ENCODE data around the gene VRK3.
"Not testable (repeated sequence)": the region's sequence is repeated elsewhere in the genome, so short reads cannot be mapped to it uniquely, and the experiment has no call there.

VRK3 gene

GRCh38 chr19:49953416-49953815, 71.8 kb downstream of the VRK3 start:
- TF ChIP-seq POLR2AphosphoS5 (IDR thresholded peaks at IDR 0.05; ENCODE audit: borderline replicate concordance, low read depth, low read length) (no peak), EZH2 (IDR thresholded peaks at IDR 0.05) (no peak), FOXP2 (optimal IDR thresholded peaks at IDR 0.05; ENCODE audit: control extremely low read depth, extremely low read length, insufficient read depth) (no peak)
- Histone ChIP-seq H3K9me3 (ENCODE audit: low read depth, low read length) (no peaks in the 10 kb centered on the region), H3K4me3 (no peak overlapping the region)

GRCh38 chr19:49952906-49953305, 72.3 kb downstream of the VRK3 start:
- H3K9me3 ChIP-seq (ENCODE audit: low read depth, low read length): no peaks in the 10 kb centered on the region
- no peak for DNase-seq (ENCODE audit: low read depth, low spot score)

More at GRCh38 chr19:49953416-49953815, 71.8 kb downstream of the VRK3 start:
- Histone ChIP-seq H3K36me3 (ENCODE audit: insufficient read depth, low read length) (no peaks in the 10 kb centered on the region), H3K9ac (ENCODE audit: insufficient read length) (no peak overlapping the region), H3K27ac (no peak overlapping the region)
- no peak for DNase-seq (ENCODE audit: low read depth, low spot score)

DNA sequence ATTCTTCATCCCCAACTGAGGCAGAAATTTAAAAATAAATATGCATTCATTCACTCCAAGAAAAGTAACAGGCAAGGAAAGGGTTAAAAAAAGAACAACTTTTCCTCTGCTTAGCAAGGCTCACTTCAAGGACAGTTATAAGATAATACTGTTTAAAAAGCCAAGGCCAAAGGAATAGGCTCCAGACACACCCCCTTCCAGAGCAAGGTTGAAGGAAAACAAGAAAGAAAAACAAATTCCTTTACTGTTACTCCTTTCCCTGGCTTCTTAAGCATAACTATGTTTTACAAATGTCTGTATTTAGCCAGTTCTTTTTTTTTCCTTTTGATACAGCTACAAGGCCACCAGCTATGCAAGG, 72.7 kb downstream of the VRK3 start:
- H3K4me3 ChIP-seq: no peak overlapping the region
- H3K27ac ChIP-seq: no peak overlapping the region
- DNase-seq (ENCODE audit: low read depth, low spot score): no peak
- no peaks in the 10 kb centered on the region for H3K9me3 ChIP-seq (ENCODE audit: low read depth, low read length)
- TF ChIP-seq POLR2AphosphoS5 (IDR thresholded peaks at IDR 0.05; ENCODE audit: borderline replicate concordance, low read depth, low read length) (no peak), EZH2 (IDR thresholded peaks at IDR 0.05) (no peak), FOXP2 (optimal IDR thresholded peaks at IDR 0.05; ENCODE audit: control extremely low read depth, extremely low read length, insufficient read depth) (no peak)
- H3K9ac ChIP-seq (ENCODE audit: insufficient read length): no peak overlapping the region
- H3K36me3 ChIP-seq (ENCODE audit: insufficient read depth, low read length): no peaks in the 10 kb centered on the region

More at GRCh38 chr19:49952906-49953305, 72.3 kb downstream of the VRK3 start:
- H3K36me3 ChIP-seq (ENCODE audit: insufficient read depth, low read length): no peaks in the 10 kb centered on the region
- H3K9ac ChIP-seq (ENCODE audit: insufficient read length): no peak overlapping the region
- no peak overlapping the region for H3K27ac ChIP-seq
- TF ChIP-seq EZH2 (IDR thresholded peaks at IDR 0.05): no peak
- no peak for TF ChIP-seq POLR2AphosphoS5 (IDR thresholded peaks at IDR 0.05; ENCODE audit: borderline replicate concordance, low read depth, low read length)
- no peak for TF ChIP-seq FOXP2 (optimal IDR thresholded peaks at IDR 0.05; ENCODE audit: control extremely low read depth, extremely low read length, insufficient read depth)
- H3K4me3 ChIP-seq: no peak overlapping the region

DNA sequence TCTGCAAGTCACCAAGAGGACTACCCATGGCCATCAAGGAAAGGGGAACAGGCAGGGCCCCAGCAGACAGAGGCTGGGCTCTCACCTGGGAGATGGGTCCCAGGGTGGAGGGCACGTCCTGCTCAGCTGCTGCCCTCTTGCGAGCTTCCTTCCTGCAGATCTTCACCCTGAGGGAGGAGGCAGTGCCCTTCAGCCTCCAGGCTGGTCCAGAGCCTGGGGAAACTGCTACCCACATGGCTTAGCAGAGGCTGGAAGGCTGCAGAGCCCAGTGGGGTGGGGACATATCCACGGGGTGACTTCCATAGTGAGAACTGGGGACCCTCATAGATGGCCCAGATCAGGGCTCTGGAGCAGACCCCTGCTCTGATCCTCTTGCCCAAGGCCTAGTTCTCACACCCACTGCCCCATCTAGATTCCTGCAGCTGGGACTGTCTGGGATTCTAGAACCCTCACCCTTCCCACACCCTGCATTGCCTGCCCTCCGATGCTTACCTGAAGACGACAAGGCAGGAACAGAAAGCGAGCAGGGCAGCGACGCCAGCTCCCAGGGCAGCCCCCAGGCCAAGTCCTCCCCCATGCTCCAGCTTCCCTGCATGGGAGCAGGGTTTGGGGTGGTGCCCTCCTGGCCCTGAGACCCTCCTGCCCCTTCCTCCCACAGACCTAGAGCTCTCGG, 73.2 kb downstream of the VRK3 start:
- Histone ChIP-seq H3K9ac (ENCODE audit: insufficient read length) (no peak overlapping the region), H3K9me3 (ENCODE audit: low read depth, low read length) (no peaks in the 10 kb centered on the region), H3K27ac (no peak overlapping the region), H3K36me3 (ENCODE audit: insufficient read depth, low read length) (no peaks in the 10 kb centered on the region), H3K4me3 (no peak overlapping the region)
- no peak for DNase-seq (ENCODE audit: low read depth, low spot score)
- TF ChIP-seq POLR2AphosphoS5 (IDR thresholded peaks at IDR 0.05; ENCODE audit: borderline replicate concordance, low read depth, low read length): no peak
- no peak for TF ChIP-seq EZH2 (IDR thresholded peaks at IDR 0.05)
- no peak for TF ChIP-seq FOXP2 (optimal IDR thresholded peaks at IDR 0.05; ENCODE audit: control extremely low read depth, extremely low read length, insufficient read depth)

GRCh38 chr19:49950956-49951526, 74.1 kb downstream of the VRK3 start:
- no peak for DNase-seq (ENCODE audit: low read depth, low spot score)
- TF ChIP-seq POLR2AphosphoS5 (IDR thresholded peaks at IDR 0.05; ENCODE audit: borderline replicate concordance, low read depth, low read length) (no peak), EZH2 (IDR thresholded peaks at IDR 0.05) (no peak), FOXP2 (optimal IDR thresholded peaks at IDR 0.05; ENCODE audit: control extremely low read depth, extremely low read length, insufficient read depth) (no peak)

GRCh38 chr19:49950590-49950948, 74.6 kb downstream of the VRK3 start:
- DNase-seq (ENCODE audit: low read depth, low spot score): no peak
- TF ChIP-seq EZH2 (IDR thresholded peaks at IDR 0.05) (no peak), FOXP2 (optimal IDR thresholded peaks at IDR 0.05; ENCODE audit: control extremely low read depth, extremely low read length, insufficient read depth) (no peak), POLR2AphosphoS5 (IDR thresholded peaks at IDR 0.05; ENCODE audit: borderline replicate concordance, low read depth, low read length) (no peak)
- no peak overlapping the region for H3K4me3 ChIP-seq
- no peaks in the 10 kb centered on the region for H3K9me3 ChIP-seq (ENCODE audit: low read depth, low read length)
- no peak overlapping the region for H3K27ac ChIP-seq
- no peaks in the 10 kb centered on the region for H3K36me3 ChIP-seq (ENCODE audit: insufficient read depth, low read length)
- H3K9ac ChIP-seq (ENCODE audit: insufficient read length): no peak overlapping the region

More at GRCh38 chr19:49950956-49951526, 74.1 kb downstream of the VRK3 start:
- Histone ChIP-seq H3K27ac (no peak overlapping the region), H3K9ac (ENCODE audit: insufficient read length) (no peak overlapping the region), H3K36me3 (ENCODE audit: insufficient read depth, low read length) (no peaks in the 10 kb centered on the region), H3K9me3 (ENCODE audit: low read depth, low read length) (no peaks in the 10 kb centered on the region), H3K4me3 (no peak overlapping the region)

DNA sequence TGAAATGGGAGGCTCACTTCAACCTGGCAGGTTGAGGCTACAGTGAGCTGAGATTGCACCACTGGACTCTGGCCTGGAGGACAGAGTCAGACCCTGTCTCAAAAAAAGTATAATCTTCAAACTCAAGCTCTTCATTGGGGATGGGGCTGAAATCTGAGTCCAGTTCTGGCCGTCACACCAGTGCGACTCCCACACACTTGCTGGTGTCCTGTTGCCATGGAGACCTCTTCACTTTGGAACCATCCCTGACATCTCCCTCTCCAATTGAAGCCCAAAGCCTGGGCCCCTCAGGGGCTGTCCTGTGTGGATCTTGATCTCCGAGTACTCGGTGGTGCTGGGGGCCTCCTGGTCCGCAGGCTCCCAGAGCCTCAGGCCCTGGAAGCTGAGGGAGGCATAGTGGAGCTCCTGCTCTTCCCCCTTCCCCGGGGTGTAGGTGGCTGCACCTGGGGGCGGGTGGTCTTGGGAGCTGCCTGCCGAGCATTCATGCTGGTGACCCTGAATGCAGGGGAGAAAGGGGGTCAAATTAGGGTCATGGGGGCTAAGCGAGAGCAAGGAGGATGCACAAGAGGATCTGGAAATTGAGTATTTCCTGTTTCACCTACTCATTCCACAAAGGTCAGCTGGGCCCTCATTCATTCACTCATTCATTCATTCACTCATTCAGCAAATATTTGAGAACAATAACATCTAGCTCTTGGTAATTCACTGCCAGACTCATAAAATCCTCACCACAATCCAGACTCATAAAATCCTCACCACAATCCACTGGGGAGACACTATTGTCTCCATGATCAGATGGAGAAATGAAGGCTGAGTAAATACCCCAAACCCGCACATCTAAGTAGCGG, 75.2 kb downstream of the VRK3 start:
- no peak for DNase-seq (ENCODE audit: low read depth, low spot score)
- H3K4me3 ChIP-seq: no peak overlapping the region
- H3K36me3 ChIP-seq (ENCODE audit: insufficient read depth, low read length): no peaks in the 10 kb centered on the region
- TF ChIP-seq FOXP2 (optimal IDR thresholded peaks at IDR 0.05; ENCODE audit: control extremely low read depth, extremely low read length, insufficient read depth) (no peak), POLR2AphosphoS5 (IDR thresholded peaks at IDR 0.05; ENCODE audit: borderline replicate concordance, low read depth, low read length) (no peak), EZH2 (IDR thresholded peaks at IDR 0.05) (no peak)
- H3K9ac ChIP-seq (ENCODE audit: insufficient read length): no peak overlapping the region
- no peaks in the 10 kb centered on the region for H3K9me3 ChIP-seq (ENCODE audit: low read depth, low read length)
- H3K27ac ChIP-seq: no peak overlapping the region

DNA sequence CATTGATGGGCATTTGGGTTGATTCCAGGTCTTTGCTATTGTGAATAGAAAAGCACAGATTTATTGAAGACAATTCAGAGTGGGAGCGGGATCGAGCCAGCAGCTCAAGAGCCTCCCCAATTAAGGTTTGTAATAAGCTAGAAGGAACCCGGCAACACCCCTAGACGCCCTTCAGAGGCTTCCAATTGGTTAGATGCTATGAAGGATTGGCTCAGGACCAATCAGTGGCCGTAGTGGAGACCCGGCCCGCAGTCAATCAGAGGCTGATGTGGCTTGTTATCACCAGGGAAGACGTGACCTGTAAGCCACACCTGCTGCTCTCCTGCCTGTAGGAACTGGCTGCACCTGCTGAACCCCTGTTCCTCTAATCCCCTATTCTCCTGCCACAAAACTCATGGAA, 78.8 kb downstream of the VRK3 start:
- DNase-seq (ENCODE audit: low read depth, low spot score): no peak
- no peak overlapping the region for H3K4me3 ChIP-seq
- TF ChIP-seq EZH2 (IDR thresholded peaks at IDR 0.05) (no peak), FOXP2 (optimal IDR thresholded peaks at IDR 0.05; ENCODE audit: control extremely low read depth, extremely low read length, insufficient read depth) (no peak), POLR2AphosphoS5 (IDR thresholded peaks at IDR 0.05; ENCODE audit: borderline replicate concordance, low read depth, low read length) (no peak)

DNA sequence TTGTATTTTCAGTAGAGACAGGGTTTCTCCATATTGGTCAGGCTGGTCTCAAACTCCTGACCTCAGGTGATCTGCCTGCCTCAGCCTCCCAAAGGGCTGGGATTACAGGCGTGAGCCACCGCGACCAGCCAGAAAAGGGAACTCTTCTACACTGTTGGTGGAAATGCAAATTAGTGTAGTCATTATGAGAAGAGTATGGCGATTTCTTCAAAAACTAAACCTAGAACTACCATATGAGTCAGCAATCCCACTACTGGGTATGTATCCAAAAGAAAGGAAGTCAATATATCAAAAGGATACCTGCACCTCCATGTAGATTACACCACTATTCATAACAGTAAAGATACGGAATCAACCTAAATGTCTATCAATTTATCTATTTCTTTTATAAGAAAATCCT, 80.6 kb downstream of the VRK3 start:
- H3K27ac ChIP-seq; H3K9me3 ChIP-seq (ENCODE audit: low read depth, low read length); H3K36me3 ChIP-seq (ENCODE audit: insufficient read depth, low read length); H3K4me3 ChIP-seq; H3K9ac ChIP-seq (ENCODE audit: insufficient read length); DNase-seq (ENCODE audit: low read depth, low spot score): not testable (repeated sequence)

More for the DNA sequence above, 78.8 kb downstream of the VRK3 start:
- Histone ChIP-seq H3K9ac (ENCODE audit: insufficient read length) (no peak overlapping the region), H3K9me3 (ENCODE audit: low read depth, low read length) (no peaks in the 10 kb centered on the region), H3K27ac (no peak overlapping the region), H3K36me3 (ENCODE audit: insufficient read depth, low read length) (no peaks in the 10 kb centered on the region)
